ENCODE measurements around the gene LRRC41. TPM values are rescaled to one million over a fixed set of nuclear protein-coding genes. Genes with fewer than 3 reads are reported as not detected.
"Not testable (repeated sequence)": the region's sequence is repeated elsewhere in the genome, so short reads cannot be mapped to it uniquely, and the experiment has no call there.

Gene LRRC41
- total RNA-seq, 2 experiments from 2014 or later, result 31.4 to 34.6 TPM

DNA sequence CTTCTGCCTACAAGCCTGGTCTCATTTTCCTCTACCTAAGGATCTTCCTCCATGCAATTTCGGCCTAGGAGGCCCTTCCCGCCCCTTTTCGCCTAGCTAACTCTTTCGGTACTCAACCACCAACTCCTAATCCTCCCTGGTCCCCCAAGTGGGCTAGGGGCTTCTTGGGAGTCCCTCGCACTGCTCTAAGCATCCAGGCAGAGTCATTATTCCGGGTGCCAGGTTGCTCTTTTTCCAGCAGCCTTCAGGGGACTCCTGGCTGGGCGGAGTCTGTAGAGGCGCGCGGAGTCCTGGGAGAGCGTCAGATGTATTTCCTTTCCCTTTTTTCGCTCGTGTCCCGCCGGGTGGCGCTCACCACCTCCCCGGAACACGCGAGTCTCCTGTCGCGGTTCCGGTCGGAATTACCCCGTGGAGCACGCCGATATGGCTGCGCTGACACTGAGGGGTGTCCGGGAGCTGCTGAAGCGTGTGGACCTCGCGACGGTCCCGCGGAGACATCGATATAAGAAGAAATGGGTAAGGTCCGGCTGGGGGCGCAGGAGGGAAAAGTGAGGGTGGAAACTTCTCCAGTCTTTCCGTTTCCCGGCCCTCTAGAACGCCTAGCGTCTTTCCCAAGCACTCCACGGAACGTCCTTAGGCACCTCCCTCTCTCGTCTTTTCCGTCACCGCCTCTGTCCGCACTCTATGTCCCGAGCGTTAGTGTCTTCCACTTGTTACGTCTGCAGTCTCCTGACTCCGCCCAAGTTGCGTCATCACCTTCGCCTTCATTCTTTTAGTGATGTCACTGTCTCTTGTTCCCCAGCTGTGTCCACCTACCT is 37.2 kb upstream of the LRRC41 start, which contains the start of gene NSUN4:
Gene NSUN4, plus strand, starts transcription at position 404 of the 818 bp plus-strand sequence. Its CDS starts 20 bp downstream, at position 424.
- DNase-seq, result peak; percentile 93
- intact Hi-C loops (cut with micrococcal nuclease), result loop anchor here (1.0 to 10.0 kb wide), 4 partner anchors 8 to 264 kb away; partner anchors contain the start of genes LRRC41, MKNK1, RAD54L and UQCRH
- POLR2A ChIA-PET, result interaction anchor here (0.6 to 2.0 kb wide), 4 partner anchors 8 to 94 kb away, joined by 4 to 15 read pairs (median 6); partner anchors contain the start of genes LRRC41, RAD54L and UQCRH
- H3K27me3 Mint-ChIP-seq, result no peaks in the 10 kb centered on the region
- peaks cover 44% of the 10 kb centered on the region for H3K4me1 Mint-ChIP-seq (ENCODE audit: low read depth)
- peaks cover 19% of the 10 kb centered on the region for H3K36me3 Mint-ChIP-seq
- no peaks in the 10 kb centered on the region for H3K9me3 Mint-ChIP-seq
- peak within 1 kb of the TSS; percentile 98 for H3K27ac Mint-ChIP-seq
- CTCF ChIA-PET, result interaction anchor here (0.6 to 4.1 kb wide), 12 partner anchors 7 to 210 kb away, joined by 3 to 19 read pairs (median 4); partner anchors contain the start of genes LRRC41, RAD54L and UQCRH
- peak within 1 kb of the TSS; percentile 94 for H3K4me3 Mint-ChIP-seq

GRCh38 chr1:46337409-46337808 is 34.0 kb upstream of the LRRC41 start:
- POLR2A ChIA-PET; CTCF ChIA-PET; H3K9me3 Mint-ChIP-seq; H3K27ac Mint-ChIP-seq; H3K36me3 Mint-ChIP-seq; H3K27me3 Mint-ChIP-seq; H3K4me3 Mint-ChIP-seq; intact Hi-C loops (cut with micrococcal nuclease); DNase-seq: not testable (repeated sequence)
- H3K4me1 Mint-ChIP-seq (ENCODE audit: low read depth), result peaks cover 24% of the 10 kb centered on the region

GRCh38 chr1:46335081-46335480 is 31.7 kb upstream of the LRRC41 start:
- Mint-ChIP-seq H3K9me3 (no peaks in the 10 kb centered on the region), H3K27ac (no peak overlapping the region), H3K4me3 (no peak overlapping the region), H3K4me1 (ENCODE audit: low read depth) (peaks cover 8% of the 10 kb centered on the region), H3K27me3 (no peaks in the 10 kb centered on the region), H3K36me3 (no peaks in the 10 kb centered on the region)
- intact Hi-C loops (cut with micrococcal nuclease), result no loop called here
- DNase-seq, result no peak
- ChIA-PET CTCF (interaction anchor here (1.4 kb wide), 1 partner anchor 13 kb away, joined by 6 read pairs; no protein-coding TSS in a partner anchor), POLR2A (no interaction called here)

DNA sequence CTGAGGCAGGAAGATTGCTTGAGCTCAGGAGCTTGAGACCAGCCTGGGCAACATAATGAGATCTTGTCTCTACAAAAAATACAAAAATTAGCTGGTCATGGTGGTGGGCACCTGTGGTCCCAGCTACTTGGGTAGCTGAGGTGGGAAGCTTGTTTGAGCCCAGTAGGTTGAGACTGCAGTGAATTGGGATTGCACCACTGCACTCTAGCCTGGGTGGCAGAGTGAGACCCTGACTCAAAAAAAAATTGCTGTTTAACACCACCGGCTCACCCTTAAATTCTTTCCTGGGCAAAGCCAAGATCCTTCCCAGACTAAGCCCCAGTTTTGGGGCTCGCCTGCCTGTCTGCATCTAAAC is 30.6 kb upstream of the LRRC41 start:
- ChIA-PET POLR2A (no interaction called here), CTCF (interaction anchor here (1.5 to 1.9 kb wide), 2 partner anchors 8 to 13 kb away, joined by 7 read pairs; no protein-coding TSS in a partner anchor)
- intact Hi-C loops (cut with micrococcal nuclease), result no loop called here
- H3K27me3 Mint-ChIP-seq, result no peaks in the 10 kb centered on the region
- no peak for DNase-seq
- no peak overlapping the region for H3K4me3 Mint-ChIP-seq
- H3K4me1 Mint-ChIP-seq (ENCODE audit: low read depth), result peaks cover 2% of the 10 kb centered on the region
- no peaks in the 10 kb centered on the region for H3K36me3 Mint-ChIP-seq
- H3K27ac Mint-ChIP-seq, result no peak overlapping the region
- H3K9me3 Mint-ChIP-seq, result no peaks in the 10 kb centered on the region

DNA sequence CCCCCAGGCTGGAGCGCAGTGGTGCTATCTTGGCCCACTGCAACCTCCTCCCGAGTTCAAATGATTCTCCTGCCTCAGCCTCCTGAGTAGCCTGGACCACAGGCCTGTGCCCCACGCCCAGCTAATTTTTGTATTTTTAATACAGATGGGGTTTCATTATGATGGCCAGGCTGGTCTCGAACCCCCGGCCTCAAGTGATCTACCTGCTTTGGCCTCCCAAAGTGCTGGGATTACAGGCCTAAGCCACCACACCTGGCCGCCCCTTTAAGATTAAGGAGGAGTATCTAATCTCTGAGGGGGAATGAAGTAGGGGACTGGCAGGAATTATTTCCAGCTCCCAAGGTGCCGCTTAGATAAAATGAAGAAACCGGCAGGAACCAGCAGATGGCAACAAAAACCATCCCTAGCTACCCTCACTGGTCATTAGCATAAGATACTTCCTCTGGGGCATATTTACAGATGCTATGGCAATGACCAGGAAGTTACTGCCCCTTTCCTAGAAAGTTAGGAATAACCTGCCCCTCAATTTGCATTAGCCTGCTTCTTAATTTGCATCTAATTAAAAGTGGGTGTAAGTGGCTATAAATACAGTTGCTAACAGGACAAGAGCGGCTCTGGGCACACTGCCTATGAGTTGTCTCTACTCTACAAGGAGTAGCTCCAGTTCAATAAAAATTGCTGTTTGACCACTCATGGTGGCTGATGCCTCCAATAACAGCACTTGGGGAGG is 30.0 kb upstream of the LRRC41 start:
- no peaks in the 10 kb centered on the region for H3K36me3 Mint-ChIP-seq
- ChIA-PET POLR2A (no interaction called here), CTCF (interaction anchor here (1.0 to 1.9 kb wide), 3 partner anchors 9 to 15 kb away, joined by 3 to 7 read pairs (median 7); no protein-coding TSS in a partner anchor)
- H3K27ac Mint-ChIP-seq, result no peak overlapping the region
- H3K27me3 Mint-ChIP-seq, result no peaks in the 10 kb centered on the region
- no peaks in the 10 kb centered on the region for H3K4me1 Mint-ChIP-seq (ENCODE audit: low read depth)
- no peak overlapping the region for H3K4me3 Mint-ChIP-seq
- DNase-seq, result no peak
- no peaks in the 10 kb centered on the region for H3K9me3 Mint-ChIP-seq
- intact Hi-C loops (cut with micrococcal nuclease), result no loop called here

GRCh38 chr1:46331786-46332540 is 28.5 kb upstream of the LRRC41 start:
- H3K27me3 Mint-ChIP-seq; H3K36me3 Mint-ChIP-seq; H3K9me3 Mint-ChIP-seq; DNase-seq; H3K27ac Mint-ChIP-seq; POLR2A ChIA-PET; intact Hi-C loops (cut with micrococcal nuclease); H3K4me3 Mint-ChIP-seq; H3K4me1 Mint-ChIP-seq (ENCODE audit: low read depth): not testable (repeated sequence)
- CTCF ChIA-PET, result interaction anchor here (1.9 kb wide), 1 partner anchor 15 kb away, joined by 7 read pairs; no protein-coding TSS in a partner anchor

GRCh38 chr1:46330381-46330780 is 27.0 kb upstream of the LRRC41 start:
- H3K27me3 Mint-ChIP-seq; intact Hi-C loops (cut with micrococcal nuclease); H3K36me3 Mint-ChIP-seq; H3K4me1 Mint-ChIP-seq (ENCODE audit: low read depth); H3K27ac Mint-ChIP-seq; CTCF ChIA-PET; H3K4me3 Mint-ChIP-seq; H3K9me3 Mint-ChIP-seq; DNase-seq; POLR2A ChIA-PET: not testable (repeated sequence)

- H3K9me3 Mint-ChIP-seq, CTCF ChIA-PET, H3K36me3 Mint-ChIP-seq: not testable (repeated sequence)
Observed at GRCh38 chr1:46329807-46330206, 26.4 kb upstream of the LRRC41 start.

DNA sequence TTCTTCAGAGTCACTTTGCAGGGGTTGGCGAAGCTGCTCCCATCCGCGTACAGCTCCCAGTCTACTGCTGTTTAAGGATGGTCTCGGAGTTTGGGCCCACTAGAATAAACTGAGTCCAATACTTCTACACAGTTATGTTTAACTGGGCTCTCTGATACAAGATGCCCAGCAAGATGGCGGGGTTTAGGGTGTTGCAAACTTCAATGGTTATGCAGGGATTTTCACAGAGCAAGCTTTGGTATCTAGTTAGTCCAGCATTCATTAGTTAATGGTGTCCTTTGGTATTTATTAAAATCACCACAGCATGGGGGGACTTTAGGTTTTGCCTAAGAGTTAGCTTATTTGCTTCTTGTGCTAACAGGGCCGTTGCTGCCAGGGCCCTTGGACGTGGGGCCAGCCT is 24.8 kb upstream of the LRRC41 start:
- H3K4me3 Mint-ChIP-seq; DNase-seq; H3K4me1 Mint-ChIP-seq (ENCODE audit: low read depth); H3K36me3 Mint-ChIP-seq; H3K9me3 Mint-ChIP-seq; CTCF ChIA-PET; H3K27ac Mint-ChIP-seq; POLR2A ChIA-PET; intact Hi-C loops (cut with micrococcal nuclease); H3K27me3 Mint-ChIP-seq: not testable (repeated sequence)

More at GRCh38 chr1:46329807-46330206, 26.4 kb upstream of the LRRC41 start:
- H3K4me3 Mint-ChIP-seq; H3K27ac Mint-ChIP-seq; POLR2A ChIA-PET; H3K4me1 Mint-ChIP-seq (ENCODE audit: low read depth); DNase-seq; H3K27me3 Mint-ChIP-seq; intact Hi-C loops (cut with micrococcal nuclease): not testable (repeated sequence)

DNA sequence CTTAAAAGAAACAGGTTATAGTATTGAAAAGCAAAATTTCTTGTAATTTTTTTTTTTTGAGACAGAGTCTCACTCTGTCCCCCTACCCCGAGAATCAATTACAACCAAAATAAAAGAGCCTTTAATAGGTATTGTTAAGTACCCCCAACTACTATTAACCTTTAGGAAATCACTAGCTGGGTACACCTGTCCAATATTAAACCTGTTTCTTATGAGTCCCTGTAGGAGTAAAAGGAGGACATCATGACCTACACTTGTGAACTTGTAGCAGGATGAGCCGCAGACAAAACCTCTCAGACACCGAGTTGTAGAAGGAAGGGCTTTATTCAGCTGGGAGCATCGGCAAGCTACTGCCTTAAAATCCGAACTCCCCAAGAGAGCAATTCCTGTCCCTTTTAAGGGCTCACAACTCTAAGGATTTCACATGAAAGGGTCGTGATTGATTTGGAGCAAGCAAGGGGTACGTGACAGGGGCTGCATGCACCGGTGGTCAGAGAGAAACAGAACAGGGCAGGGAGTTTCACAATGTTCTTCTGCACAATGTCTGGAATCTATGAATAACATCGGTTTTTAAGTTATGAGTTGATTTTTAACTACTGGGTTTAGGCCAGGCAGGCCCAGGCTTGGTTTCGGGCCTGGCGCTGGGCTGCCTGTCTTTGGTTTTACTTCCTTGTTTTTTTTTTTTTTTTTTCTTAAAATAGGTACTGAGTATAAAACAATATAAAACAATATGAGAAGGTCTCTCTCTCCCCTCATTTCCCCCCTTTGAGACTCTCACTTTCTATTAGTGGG is 22.1 kb upstream of the LRRC41 start:
- H3K27me3 Mint-ChIP-seq; H3K27ac Mint-ChIP-seq; H3K4me1 Mint-ChIP-seq (ENCODE audit: low read depth); CTCF ChIA-PET; DNase-seq; intact Hi-C loops (cut with micrococcal nuclease); H3K9me3 Mint-ChIP-seq; H3K36me3 Mint-ChIP-seq; POLR2A ChIA-PET; H3K4me3 Mint-ChIP-seq: not testable (repeated sequence)

DNA sequence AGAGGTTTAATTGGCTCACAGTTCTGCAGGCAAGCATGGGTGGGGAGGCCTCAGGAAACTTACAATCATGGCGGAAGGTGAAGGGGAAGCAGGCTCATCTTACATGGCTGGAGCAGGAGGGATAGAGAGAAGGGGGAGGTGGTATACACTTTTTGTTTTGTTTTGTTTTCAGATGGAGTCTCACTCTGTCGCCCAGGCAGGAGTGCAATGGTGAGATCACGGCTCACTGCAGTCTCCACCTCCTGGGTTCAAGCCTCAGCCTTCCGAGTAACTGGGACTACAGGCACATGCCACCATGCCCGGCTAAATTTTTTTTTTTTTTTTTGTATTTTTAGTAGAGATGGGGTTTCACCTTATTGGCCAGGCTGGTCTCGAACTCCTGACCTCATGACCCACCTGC is 18.8 kb upstream of the LRRC41 start:
- H3K36me3 Mint-ChIP-seq; CTCF ChIA-PET; H3K4me3 Mint-ChIP-seq; H3K9me3 Mint-ChIP-seq; DNase-seq; H3K27me3 Mint-ChIP-seq; intact Hi-C loops (cut with micrococcal nuclease); H3K4me1 Mint-ChIP-seq (ENCODE audit: low read depth); H3K27ac Mint-ChIP-seq; POLR2A ChIA-PET: not testable (repeated sequence)

All from activated CD4-positive, alpha-beta memory T cell treated with anti-CD3 and anti-CD28 coated beads for 36 hours (primary cell).